ENCODE measurements around the gene KIF21B.
"Not testable (repeated sequence)": the region's sequence is repeated elsewhere in the genome, so short reads cannot be mapped to it uniquely, and the experiment has no call there.

KIF21B gene

GRCh38 chr1:200954434-200954833, 69.1 kb downstream of the KIF21B start:
- in situ Hi-C loops (cut with MboI; ENCODE audit: low sequenced_read_pairs) = no loop called here

GRCh38 chr1:200951016-200951415, 72.5 kb downstream of the KIF21B start:
- in situ Hi-C loops (cut with MboI; ENCODE audit: low sequenced_read_pairs) = no loop called here

- in situ Hi-C loops (cut with MboI; ENCODE audit: low sequenced_read_pairs) = no loop called here
Measured at GRCh38 chr1:200949626-200950025, 73.9 kb downstream of the KIF21B start.

- in situ Hi-C loops (cut with MboI; ENCODE audit: low sequenced_read_pairs) = no loop called here
Measured at GRCh38 chr1:200947059-200947566, 76.4 kb downstream of the KIF21B start.

- in situ Hi-C loops (cut with MboI; ENCODE audit: low sequenced_read_pairs) = no loop called here
Measured at GRCh38 chr1:200945111-200945510, 78.4 kb downstream of the KIF21B start.

GRCh38 chr1:200938955-200939354, 84.6 kb downstream of the KIF21B start:
- in situ Hi-C loops (cut with MboI; ENCODE audit: low sequenced_read_pairs) = no loop called here

- in situ Hi-C loops (cut with MboI; ENCODE audit: low sequenced_read_pairs) = not testable (repeated sequence)
Measured at GRCh38 chr1:200935286-200935962, 88.1 kb downstream of the KIF21B start.

- in situ Hi-C loops (cut with MboI; ENCODE audit: low sequenced_read_pairs) = no loop called here
Measured at GRCh38 chr1:200934676-200935245, 88.8 kb downstream of the KIF21B start.

- in situ Hi-C loops (cut with MboI; ENCODE audit: low sequenced_read_pairs) = no loop called here
Measured at GRCh38 chr1:200931776-200932175, 91.7 kb downstream of the KIF21B start.

- in situ Hi-C loops (cut with MboI; ENCODE audit: low sequenced_read_pairs) = not testable (repeated sequence)
Measured at GRCh38 chr1:200930285-200930684, 93.2 kb downstream of the KIF21B start.

- in situ Hi-C loops (cut with MboI; ENCODE audit: low sequenced_read_pairs) = no loop called here
Measured at GRCh38 chr1:200929530-200930278, 93.8 kb downstream of the KIF21B start.

- in situ Hi-C loops (cut with MboI; ENCODE audit: low sequenced_read_pairs) = no loop called here
Measured at GRCh38 chr1:200925831-200926230, 97.7 kb downstream of the KIF21B start.

- in situ Hi-C loops (cut with MboI; ENCODE audit: low sequenced_read_pairs) = no loop called here
Measured at GRCh38 chr1:200923601-200924000, 99.9 kb downstream of the KIF21B start.

GRCh38 chr1:200922406-200922805, 101.1 kb downstream of the KIF21B start:
- in situ Hi-C loops (cut with MboI; ENCODE audit: low sequenced_read_pairs) = no loop called here

GRCh38 chr1:200921571-200922110, 101.9 kb downstream of the KIF21B start:
- in situ Hi-C loops (cut with MboI; ENCODE audit: low sequenced_read_pairs) = no loop called here

Data from HL-60/S4 treated with phorbol 12-myristate 13-acetate at 8.2 ng/mL for 4 days and 3 days (cell line).